ENCODE data around the gene CHST12.

- TF ChIP-seq POLR2AphosphoS5 (IDR thresholded peaks at IDR 0.05; ENCODE audit: low read depth, low read length): no peak
- TF ChIP-seq POLR2A (IDR thresholded peaks at IDR 0.05; ENCODE audit: low read depth, low read length): no peak
- TF ChIP-seq TAF1 (IDR thresholded peaks at IDR 0.05; ENCODE audit: borderline replicate concordance, low read depth, low read length): no peak
These were observed 29.7 kb downstream of the CHST12 start for GRCh38 chr7:2432910-2433712.

Data from GM12892 (cell line).